Measurements from ENCODE around the gene VWA8.

Gene VWA8

GRCh38 chr13:41909506-41909905 lies 51.4 kb downstream of the VWA8 start:
- Histone ChIP-seq H3K9me3 (ENCODE audit: control insufficient read depth, insufficient read depth, low read depth, low read length) (no peaks in the 10 kb centered on the region), H3K27ac (ENCODE audit: extremely low read depth, low read depth, low read length) (no peak overlapping the region), H3K36me3 (ENCODE audit: control insufficient read depth in 2 of 2, insufficient read depth in 1 of 2, low read length in 2 of 2) (peaks cover 4% of the 10 kb centered on the region in 2 experiments), H3K4me1 (ENCODE audit: control insufficient read depth, insufficient read depth, low read length) (no peaks in the 10 kb centered on the region), H3K4me3 (ENCODE audit: low read depth, low read length) (no peak overlapping the region)
- POLR2A ChIA-PET, result no interaction called here
- CTCF ChIA-PET, result no interaction called here
- no peak for TF ChIP-seq ZNF488 (tag by site-specific recombination; IDR thresholded peaks at IDR 0.05)
- no peak for TF ChIP-seq ZNF398 (tag by site-specific recombination; IDR thresholded peaks at IDR 0.05)
- no peak for TF ChIP-seq ZNF211 (tag by site-specific recombination; IDR thresholded peaks at IDR 0.05; ENCODE audit: low read depth)
- TF ChIP-seq ZNF350 (tag by site-specific recombination; IDR thresholded peaks at IDR 0.05), result no peak
- no peak for TF ChIP-seq PBX3 (CRISPR knock-in tag; IDR thresholded peaks at IDR 0.05)
- TF ChIP-seq, protein P1, sequence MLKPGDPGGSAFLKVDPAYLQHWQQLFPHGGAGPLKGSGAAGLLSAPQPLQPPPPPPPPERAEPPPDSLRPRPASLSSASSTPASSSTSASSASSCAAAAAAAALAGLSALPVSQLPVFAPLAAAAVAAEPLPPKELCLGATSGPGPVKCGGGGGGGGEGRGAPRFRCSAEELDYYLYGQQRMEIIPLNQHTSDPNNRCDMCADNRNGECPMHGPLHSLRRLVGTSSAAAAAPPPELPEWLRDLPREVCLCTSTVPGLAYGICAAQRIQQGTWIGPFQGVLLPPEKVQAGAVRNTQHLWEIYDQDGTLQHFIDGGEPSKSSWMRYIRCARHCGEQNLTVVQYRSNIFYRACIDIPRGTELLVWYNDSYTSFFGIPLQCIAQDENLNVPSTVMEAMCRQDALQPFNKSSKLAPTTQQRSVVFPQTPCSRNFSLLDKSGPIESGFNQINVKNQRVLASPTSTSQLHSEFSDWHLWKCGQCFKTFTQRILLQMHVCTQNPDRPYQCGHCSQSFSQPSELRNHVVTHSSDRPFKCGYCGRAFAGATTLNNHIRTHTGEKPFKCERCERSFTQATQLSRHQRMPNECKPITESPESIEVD (tag by site-specific recombination; IDR thresholded peaks at IDR 0.05), result no peak
- no peak for TF ChIP-seq ZNF394 (tag by site-specific recombination; IDR thresholded peaks at IDR 0.05; ENCODE audit: borderline replicate concordance)
- TF ChIP-seq ZNF202 (tag by site-specific recombination; IDR thresholded peaks at IDR 0.05; ENCODE audit: borderline replicate concordance), result no peak
- no peak for TF ChIP-seq SCRT1 (tag by site-specific recombination; IDR thresholded peaks at IDR 0.05; ENCODE audit: borderline replicate concordance)
- no peak for TF ChIP-seq ZNF274 (IDR thresholded peaks at IDR 0.05; ENCODE audit: low read length)
- TF ChIP-seq ZNF274 (tag by site-specific recombination; IDR thresholded peaks at IDR 0.05; ENCODE audit: borderline replicate concordance), result no peak
- TF ChIP-seq ZNF747 (tag by site-specific recombination; IDR thresholded peaks at IDR 0.05), result no peak
- TF ChIP-seq ZNF341 (tag by site-specific recombination; IDR thresholded peaks at IDR 0.05; ENCODE audit: low read depth), result no peak

DNA sequence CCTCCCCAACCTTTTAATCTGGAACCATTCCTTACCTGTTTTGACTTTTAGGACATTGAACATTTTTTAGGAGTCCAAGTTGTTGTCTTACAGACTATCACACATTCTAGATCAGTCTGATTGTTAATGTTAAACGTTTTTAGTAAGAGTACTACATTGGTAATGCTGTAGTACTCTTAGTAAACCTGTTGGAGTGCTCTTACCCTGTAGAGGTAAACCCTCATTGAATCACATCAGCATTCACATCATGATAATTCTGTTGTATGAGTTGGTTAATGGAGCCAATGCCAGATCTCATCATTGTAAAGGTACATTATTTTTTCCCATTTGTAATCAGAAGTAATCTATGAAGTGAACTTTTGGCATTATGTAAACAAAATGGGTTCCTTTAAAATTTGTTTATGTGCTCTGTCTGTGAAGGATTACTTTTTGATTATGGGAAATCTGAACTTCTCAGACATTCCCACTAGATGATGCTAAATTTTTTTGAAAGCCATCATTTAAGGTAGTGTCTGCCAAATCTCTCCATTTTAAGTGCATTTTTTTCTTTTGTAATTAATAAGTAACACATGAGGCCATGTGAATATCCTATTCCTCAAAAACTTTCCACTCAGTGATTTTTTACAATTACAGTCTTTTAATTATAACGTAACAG lies 55.2 kb downstream of the VWA8 start:
- no peak overlapping the region for H3K4me3 ChIP-seq (ENCODE audit: low read depth, low read length)
- ChIA-PET CTCF (no interaction called here), POLR2A (no interaction called here)
- H3K4me1 ChIP-seq (ENCODE audit: control insufficient read depth, insufficient read depth, low read length), result no peaks in the 10 kb centered on the region
- no peak for TF ChIP-seq ZNF19 (tag by site-specific recombination; IDR thresholded peaks at IDR 0.05; ENCODE audit: low read depth)
- 0 out of 2 replicates have a peak, but pooled peaks have one; percentile 21 for TF ChIP-seq ZNF660 (tag by site-specific recombination; IDR thresholded peaks at IDR 0.05)
- no peak overlapping the region for H3K27ac ChIP-seq (ENCODE audit: extremely low read depth, low read depth, low read length)
- peaks cover 4 to 8% of the 10 kb centered on the region in 2 experiments for H3K36me3 ChIP-seq (ENCODE audit: control insufficient read depth in 2 of 2, insufficient read depth in 1 of 2, low read length in 2 of 2)
- no peaks in the 10 kb centered on the region for H3K9me3 ChIP-seq (ENCODE audit: control insufficient read depth, insufficient read depth, low read depth, low read length)

DNA sequence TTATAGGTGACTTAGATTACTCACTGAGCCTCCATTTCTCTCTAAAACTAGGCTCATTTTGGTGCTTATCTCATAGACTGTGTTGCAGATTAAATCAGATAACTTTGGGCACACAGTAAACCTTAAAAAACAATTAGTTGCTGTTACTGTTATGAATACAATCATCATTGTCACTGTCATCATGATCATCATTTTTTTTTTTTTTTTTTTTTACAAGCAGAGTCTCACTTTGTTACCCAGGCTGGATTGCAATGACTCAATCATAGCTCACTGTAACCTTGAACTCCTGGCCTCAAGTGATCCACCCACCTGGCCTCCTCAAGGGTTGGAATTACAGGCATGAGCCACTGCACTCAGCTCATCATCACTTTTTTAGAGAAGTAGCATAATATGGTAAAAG lies 60.0 kb downstream of the VWA8 start:
- no peak overlapping the region for H3K27ac ChIP-seq (ENCODE audit: extremely low read depth, low read depth, low read length)
- H3K4me1 ChIP-seq (ENCODE audit: control insufficient read depth, insufficient read depth, low read length), result no peaks in the 10 kb centered on the region
- no peaks in the 10 kb centered on the region for H3K9me3 ChIP-seq (ENCODE audit: control insufficient read depth, insufficient read depth, low read depth, low read length)
- no peak overlapping the region for H3K4me3 ChIP-seq (ENCODE audit: low read depth, low read length)
- ChIA-PET POLR2A (interaction anchor here (0.7 kb wide), 1 partner anchor 66 kb away, joined by 3 read pairs; no protein-coding TSS in a partner anchor), CTCF (interaction anchor here (0.6 to 1.0 kb wide), 2 partner anchors 142 to 232 kb away, joined by 3 to 5 read pairs; no protein-coding TSS in a partner anchor)
- TF ChIP-seq ZNF530 (tag by site-specific recombination; IDR thresholded peaks at IDR 0.05; ENCODE audit: low read depth) (no peak), ZSCAN18 (tag by site-specific recombination; IDR thresholded peaks at IDR 0.05) (no peak), ZNF777 (tag by site-specific recombination; IDR thresholded peaks at IDR 0.05; ENCODE audit: borderline replicate concordance) (no peak), ZNF501 (tag by site-specific recombination; IDR thresholded peaks at IDR 0.05) (no peak), ZNF350 (tag by site-specific recombination; IDR thresholded peaks at IDR 0.05) (no peak), ZNF138 (tag by site-specific recombination; IDR thresholded peaks at IDR 0.05; ENCODE audit: borderline replicate concordance) (no peak), ZNF629 (tag by site-specific recombination; IDR thresholded peaks at IDR 0.05) (no peak), ZNF704 (tag by site-specific recombination; IDR thresholded peaks at IDR 0.05) (no peak), YY2 (tag by site-specific recombination; IDR thresholded peaks at IDR 0.05) (no peak)
- H3K36me3 ChIP-seq (ENCODE audit: control insufficient read depth in 2 of 2, insufficient read depth in 1 of 2, low read length in 2 of 2), result peaks cover 0 to 3% of the 10 kb centered on the region in 2 experiments; a peak in 1 of 3 replicates
